HG02610 (cell line): ENCODE measurements around the gene DRG2.

ENCODE experiments used
- ATAC-seq: cut with Tn5 transposase; IDR thresholded peaks from one replicate; pipeline ENCODE4 v1.9.1; 2021; ENCODE audit warnings: mild to moderate bottlenecking, moderate library complexity; ENCODE audit not compliant: unreplicated experiment

Gene DRG2, protein sequence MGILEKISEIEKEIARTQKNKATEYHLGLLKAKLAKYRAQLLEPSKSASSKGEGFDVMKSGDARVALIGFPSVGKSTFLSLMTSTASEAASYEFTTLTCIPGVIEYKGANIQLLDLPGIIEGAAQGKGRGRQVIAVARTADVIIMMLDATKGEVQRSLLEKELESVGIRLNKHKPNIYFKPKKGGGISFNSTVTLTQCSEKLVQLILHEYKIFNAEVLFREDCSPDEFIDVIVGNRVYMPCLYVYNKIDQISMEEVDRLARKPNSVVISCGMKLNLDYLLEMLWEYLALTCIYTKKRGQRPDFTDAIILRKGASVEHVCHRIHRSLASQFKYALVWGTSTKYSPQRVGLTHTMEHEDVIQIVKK

GRCh38 chr17:18087610-18088491, at the start of gene DRG2:
DRG2 (plus strand) TSS chr17:18087948; CDS start chr17:18088024, 76 bp downstream.
- ATAC-seq = peak; percentile 80

DNA sequence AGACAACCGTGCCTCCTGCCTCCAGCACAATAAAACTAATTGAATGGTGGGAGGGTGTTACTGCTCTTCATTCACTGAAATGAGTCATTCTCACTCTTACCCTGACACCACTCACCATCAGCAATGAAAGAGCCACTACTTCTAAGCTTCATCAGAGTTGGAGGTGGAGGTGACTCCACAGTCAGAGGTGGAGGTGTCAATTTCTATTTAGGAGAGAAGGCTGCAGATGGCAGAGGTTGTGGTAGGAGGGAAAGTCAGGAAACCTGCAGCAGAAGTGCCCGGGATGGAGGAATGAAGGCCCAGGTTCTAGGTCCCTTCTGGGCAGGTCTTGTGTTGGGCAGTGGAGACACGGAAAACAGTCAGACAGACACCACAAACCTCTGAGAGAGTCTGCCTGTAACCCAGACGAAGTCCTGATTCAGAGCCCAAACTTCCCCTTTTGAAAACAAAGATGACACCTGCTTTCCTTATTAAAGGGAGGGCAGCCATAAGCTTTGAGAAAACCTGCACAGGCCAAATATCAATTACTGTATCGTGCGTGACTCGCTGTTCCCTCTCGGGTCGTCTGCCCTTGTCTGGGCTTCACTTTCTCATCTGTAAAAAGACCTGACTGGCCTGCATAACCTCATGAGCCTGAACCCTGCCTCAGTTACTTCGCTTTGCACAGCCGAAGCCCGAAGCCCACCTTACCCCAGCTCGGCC, 49.4 kb upstream of the DRG2 start:
- ATAC-seq = no peak

DNA sequence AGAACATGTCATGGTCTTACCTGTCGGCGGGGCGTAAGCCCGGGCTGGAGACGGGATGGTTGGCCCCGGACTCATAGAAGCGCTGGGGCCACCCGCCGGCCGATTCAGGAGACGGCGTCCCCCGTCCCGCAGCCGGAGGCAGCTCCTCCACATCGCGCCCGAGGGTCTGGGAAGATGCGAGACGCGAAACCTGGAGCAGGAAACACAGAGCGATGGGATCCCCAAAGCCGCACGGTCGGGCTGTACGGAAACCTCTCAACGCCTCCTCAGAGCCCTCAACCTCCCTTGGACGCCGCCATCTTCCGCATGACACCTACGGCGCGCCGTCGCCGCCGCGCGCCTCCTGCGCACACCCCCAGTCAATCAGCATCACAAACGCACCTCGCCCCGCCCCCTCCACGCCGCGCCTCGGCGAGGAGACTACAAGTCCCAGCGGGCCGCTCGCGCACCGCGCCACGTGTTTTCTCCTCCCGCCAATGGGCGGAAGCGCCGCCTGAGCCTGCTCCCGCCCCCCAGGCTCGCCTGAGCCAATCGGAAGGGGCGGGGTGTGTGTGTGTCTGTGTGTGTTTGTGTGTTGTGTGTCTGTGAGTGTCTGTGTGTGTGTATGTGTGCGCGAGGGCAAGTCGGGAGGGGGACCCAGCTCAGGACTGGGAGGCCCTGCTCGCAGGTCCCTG, 48.8 kb upstream of the DRG2 start, which contains the start of the genes ATPAF2 and GID4:
Gene ATPAF2, minus strand, starts transcription at position 308 of the 674 bp plus-strand sequence. Its CDS starts 155 bp downstream, at position 153.
Gene GID4, plus strand, starts transcription at position 548 of the 674 bp plus-strand sequence. Its CDS starts 57 bp downstream, at position 605.
- ATAC-seq = peak; percentile 91

DNA sequence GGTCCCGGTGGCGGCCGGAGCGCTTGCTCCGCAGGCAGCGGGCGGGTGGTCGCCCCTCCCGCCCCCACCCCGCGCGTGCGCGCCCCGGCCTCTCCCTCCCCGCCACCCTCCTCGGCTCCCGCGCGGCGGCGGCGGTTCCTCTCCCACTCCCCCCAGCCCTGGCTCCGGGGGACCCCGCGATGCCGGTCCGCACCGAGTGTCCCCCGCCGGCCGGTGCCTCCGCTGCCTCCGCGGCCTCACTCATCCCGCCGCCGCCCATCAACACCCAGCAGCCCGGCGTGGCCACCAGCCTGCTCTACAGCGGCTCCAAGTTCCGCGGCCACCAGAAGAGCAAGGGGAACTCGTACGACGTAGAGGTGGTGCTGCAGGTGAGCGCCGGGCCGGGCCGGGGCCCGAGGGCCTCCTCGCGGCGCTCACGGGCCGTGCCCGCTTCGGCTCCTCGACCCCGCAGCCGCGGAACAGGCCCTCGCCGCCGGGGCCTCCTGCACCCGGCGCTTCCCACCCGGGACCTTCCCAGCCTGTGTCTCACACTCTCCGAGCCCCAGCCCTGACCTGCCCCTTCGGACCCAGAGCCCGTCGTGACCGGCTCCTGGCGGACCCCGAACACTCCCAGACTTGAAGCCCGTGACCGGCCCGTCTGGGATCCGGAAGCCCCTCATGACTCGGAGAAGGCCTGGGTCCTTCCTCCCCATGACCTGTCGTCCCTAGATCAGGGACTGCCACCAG, 48.0 kb upstream of the DRG2 start:
- ATAC-seq = peak; percentile 23

GRCh38 chr17:18040261-18040858, 47.4 kb upstream of the DRG2 start:
- no peak for ATAC-seq

- no peak for ATAC-seq
Observed at GRCh38 chr17:18041776-18042175, 46.0 kb upstream of the DRG2 start.

GRCh38 chr17:18042983-18043382, 44.8 kb upstream of the DRG2 start:
- no peak for ATAC-seq

DNA sequence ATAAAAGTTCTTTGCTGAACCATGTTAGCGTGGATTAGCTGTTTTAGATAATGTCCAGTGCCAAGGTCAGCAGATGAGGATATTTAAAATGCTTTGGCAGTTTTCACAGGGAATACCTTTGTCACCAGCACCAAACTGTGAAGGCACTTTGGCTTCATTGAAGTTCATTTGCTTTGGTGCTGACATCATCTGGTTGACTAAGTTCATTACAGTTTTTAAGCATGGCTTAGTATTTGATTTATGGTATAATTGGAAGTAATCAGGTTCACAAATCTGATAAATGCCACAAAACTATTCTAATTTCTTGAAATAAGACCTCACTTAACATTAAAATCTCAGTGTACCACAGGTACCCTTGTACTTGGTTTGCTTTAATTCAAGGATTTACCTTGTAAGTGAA, 44.3 kb upstream of the DRG2 start:
- no peak for ATAC-seq

DNA sequence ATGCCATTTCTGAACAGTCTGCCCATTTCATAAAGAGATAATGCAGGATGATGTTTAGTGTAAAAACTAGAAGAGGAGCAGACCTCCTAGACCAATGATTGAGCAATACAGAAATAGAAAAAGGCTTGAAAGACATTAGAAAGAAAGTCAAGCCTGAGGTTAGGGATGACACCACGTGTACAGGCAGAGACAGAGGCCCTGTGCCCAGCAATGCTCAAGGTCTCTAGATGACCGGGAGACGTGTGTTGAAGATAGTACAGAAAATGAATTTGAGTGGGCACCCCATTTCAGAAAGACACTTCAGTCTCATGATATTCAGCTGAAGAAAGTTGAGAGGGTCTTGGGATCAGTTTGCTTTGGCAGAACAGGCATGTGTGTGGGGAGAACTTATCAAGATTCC, 43.1 kb upstream of the DRG2 start:
- ATAC-seq = no peak

- ATAC-seq = no peak
Observed at GRCh38 chr17:18045691-18046350, 41.9 kb upstream of the DRG2 start.

GRCh38 chr17:18055597-18055996, 32.2 kb upstream of the DRG2 start:
- no peak for ATAC-seq

GRCh38 chr17:18056214-18056613, 31.5 kb upstream of the DRG2 start:
- ATAC-seq = no peak

DNA sequence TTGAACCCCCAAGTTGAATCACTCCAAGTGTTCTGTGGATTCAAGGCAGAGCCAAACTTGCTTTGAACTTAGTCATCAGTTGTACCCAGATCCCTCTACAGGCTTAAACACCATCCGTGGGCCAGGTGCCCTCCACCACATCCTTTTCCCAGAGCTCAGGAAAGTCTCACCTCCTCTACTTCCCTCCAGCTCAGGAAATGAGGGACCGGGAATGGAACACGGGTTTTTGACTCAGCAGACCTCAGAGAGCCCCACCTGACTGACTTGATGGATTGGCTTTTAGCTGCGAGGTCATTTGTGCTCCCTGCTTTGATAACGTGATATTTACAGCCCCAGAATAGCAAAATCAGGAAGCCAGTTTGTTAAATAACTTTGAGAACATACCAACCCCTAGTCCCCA, 28.5 kb upstream of the DRG2 start:
- ATAC-seq = no peak

- no peak for ATAC-seq
Observed at GRCh38 chr17:18064053-18064452, 23.7 kb upstream of the DRG2 start.

GRCh38 chr17:18065546-18065945, 22.2 kb upstream of the DRG2 start:
- no peak for ATAC-seq

GRCh38 chr17:18066866-18067265, 20.9 kb upstream of the DRG2 start:
- ATAC-seq = no peak

DNA sequence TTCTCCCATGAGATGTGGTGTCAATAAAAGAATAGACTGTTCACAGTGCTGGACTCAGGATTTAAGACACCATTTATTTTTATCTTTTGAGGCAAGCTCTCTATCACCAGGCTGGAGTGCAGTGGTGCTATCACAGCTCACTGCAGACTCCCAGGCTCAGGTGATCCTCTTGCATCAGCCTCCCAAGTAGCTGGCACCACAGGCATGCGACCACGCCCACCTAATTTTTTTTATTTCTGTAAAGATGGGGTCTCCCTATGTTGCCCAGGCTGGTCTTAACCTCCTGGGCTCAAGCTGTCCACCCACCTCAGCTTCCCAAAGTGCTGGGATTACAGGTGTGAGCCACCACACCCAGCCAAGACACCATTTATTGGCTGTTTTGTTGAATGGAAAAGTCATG, 18.6 kb upstream of the DRG2 start:
- ATAC-seq = no peak

- no peak for ATAC-seq
Observed at GRCh38 chr17:18070861-18071340, 16.8 kb upstream of the DRG2 start.

DNA sequence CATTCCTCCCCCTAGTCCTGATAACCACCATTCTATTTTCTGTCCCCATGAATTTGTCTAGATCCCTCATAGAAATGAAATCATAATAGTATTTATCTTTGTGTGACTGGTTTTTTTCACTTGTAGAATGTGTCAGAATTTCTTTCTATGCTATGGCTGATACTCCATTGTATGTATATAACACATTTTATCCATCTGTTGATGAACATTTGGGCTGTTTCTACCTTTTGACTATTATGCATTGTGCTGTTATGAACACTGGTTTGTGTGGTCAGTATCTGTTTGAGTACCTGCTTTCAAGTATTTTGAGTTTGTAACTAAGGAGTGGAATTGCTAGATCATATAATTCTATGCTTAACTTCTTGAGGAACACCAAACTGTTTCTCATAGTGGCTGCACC, 16.0 kb upstream of the DRG2 start:
- no peak for ATAC-seq
